ENCODE measurements around the gene FIP1L1.

The FIP1L1 gene

GRCh38 chr4:53419208-53419607 lies 41.8 kb downstream of the FIP1L1 start:
- TF ChIP-seq CTCF (IDR thresholded peaks at IDR 0.05; ENCODE audit: low read depth, low read length), result no peak
- no peak for DNase-seq (ENCODE audit: extremely low read depth, low read depth)

- no peak for DNase-seq (ENCODE audit: extremely low read depth, low read depth)
- no peak for TF ChIP-seq CTCF (IDR thresholded peaks at IDR 0.05; ENCODE audit: low read depth, low read length)
Measured at GRCh38 chr4:53421791-53422190, 44.4 kb downstream of the FIP1L1 start.

GRCh38 chr4:53422367-53422766 lies 44.9 kb downstream of the FIP1L1 start:
- no peak for DNase-seq (ENCODE audit: extremely low read depth, low read depth)
- no peak for TF ChIP-seq CTCF (IDR thresholded peaks at IDR 0.05; ENCODE audit: low read depth, low read length)

DNA sequence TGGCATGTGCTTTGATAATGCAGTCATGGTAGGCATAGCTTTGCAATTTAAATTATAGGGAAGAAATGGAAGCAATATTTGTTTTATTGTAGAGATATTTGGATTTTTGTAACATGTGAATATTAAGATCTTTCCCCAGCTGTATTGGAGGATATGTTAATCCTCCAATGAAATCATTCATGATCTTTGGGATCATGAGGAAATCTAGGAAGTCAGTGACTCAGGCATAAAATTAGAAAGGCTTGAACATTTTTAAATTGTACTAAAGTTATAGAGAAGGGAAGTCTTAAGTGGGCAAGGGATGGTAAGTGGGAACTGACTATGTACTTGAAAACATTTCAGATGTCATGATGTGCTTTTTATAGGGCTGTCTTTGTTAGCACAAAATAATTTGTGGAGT lies 46.8 kb downstream of the FIP1L1 start:
- TF ChIP-seq CTCF (IDR thresholded peaks at IDR 0.05; ENCODE audit: low read depth, low read length), result no peak
- no peak for DNase-seq (ENCODE audit: extremely low read depth, low read depth)

- no peak for TF ChIP-seq CTCF (IDR thresholded peaks at IDR 0.05; ENCODE audit: low read depth, low read length)
- no peak for DNase-seq (ENCODE audit: extremely low read depth, low read depth)
Measured at GRCh38 chr4:53427366-53427765, 49.9 kb downstream of the FIP1L1 start.

GRCh38 chr4:53431052-53431451 lies 53.6 kb downstream of the FIP1L1 start:
- DNase-seq (ENCODE audit: extremely low read depth, low read depth), result no peak
- TF ChIP-seq CTCF (IDR thresholded peaks at IDR 0.05; ENCODE audit: low read depth, low read length), result no peak

- no peak for TF ChIP-seq CTCF (IDR thresholded peaks at IDR 0.05; ENCODE audit: low read depth, low read length)
- no peak for DNase-seq (ENCODE audit: extremely low read depth, low read depth)
Measured at GRCh38 chr4:53432528-53433424, 55.3 kb downstream of the FIP1L1 start.
